Hepatocyte (in vitro differentiated cells): ENCODE data around the gene SSR1. TPM values are rescaled to one million over a fixed set of nuclear protein-coding genes. Genes with fewer than 3 reads are reported as not detected.
A peak's percentile ranks its signal among the peaks of the same experiment; 100 is the strongest.

Source experiments
- DNase-seq: peaks from one replicate; pipeline ENCODE4 v3.0.0-alpha.2; 2016; ENCODE audit warnings: low spot score
- H2AFZ ChIP-seq: fragments of 200-600 bp; sonication (generic); 2 replicates; pipeline ENCODE4 v1.6.0; 2016; ENCODE audit warnings: antibody characterized with exemption, mild to moderate bottlenecking
- H3K27ac ChIP-seq: fragments of 200-600 bp; sonication (generic); 2 replicates; pipeline ENCODE4 v1.5.1; 2016; ENCODE audit warnings: mild to moderate bottlenecking
- H3K27me3 ChIP-seq: fragments of 200-600 bp; sonication (generic); 2 replicates; pipeline ENCODE4 v1.6.1; 2016
- H3K36me3 ChIP-seq: fragments of 200-600 bp; sonication (generic); replicated peaks from 2 replicates; pipeline ENCODE4 v1.5.1; 2016; ENCODE audit warnings: low read depth; ENCODE audit not compliant: insufficient read depth
- H3K4me1 ChIP-seq: fragments of 200-600 bp; sonication (generic); 2 replicates; pipeline ENCODE4 v1.5.1; 2016; ENCODE audit warnings: mild to moderate bottlenecking, moderate library complexity; ENCODE audit not compliant: insufficient read depth
- H3K4me2 ChIP-seq: fragments of 200-600 bp; sonication (generic); 2 replicates; pipeline ENCODE4 v1.6.0; 2016
- H3K4me3 ChIP-seq: fragments of 200-600 bp; sonication (generic); 2 replicates; pipeline ENCODE4 v1.5.1; 2016; ENCODE audit warnings: mild to moderate bottlenecking
- H3K79me2 ChIP-seq: fragments of 200-600 bp; sonication (generic); 2 replicates; pipeline ENCODE4 v1.6.0; 2017; ENCODE audit warnings: mild to moderate bottlenecking
- H3K9me2 ChIP-seq: fragments of 200-600 bp; sonication (generic); replicated peaks from 2 replicates; pipeline ENCODE4 v1.6.0; 2017; ENCODE audit warnings: mild to moderate bottlenecking; ENCODE audit not compliant: insufficient read depth
- H3K9me3 ChIP-seq: fragments of 200-600 bp; sonication (generic); 2 replicates; pipeline ENCODE4 v1.5.1; 2016; ENCODE audit warnings: low read depth, mild to moderate bottlenecking
- H4K20me1 ChIP-seq: fragments of 200-600 bp; sonication (generic); 2 replicates; pipeline ENCODE4 v1.6.0; 2016; ENCODE audit warnings: mild to moderate bottlenecking; ENCODE audit not compliant: insufficient read depth, poor library complexity, severe bottlenecking
- CTCF ChIP-seq: fragments of 200-600 bp; sonication (generic); IDR thresholded peaks from 2 replicates; pipeline ENCODE4 v1.5.1; 2016; ENCODE audit warnings: antibody characterized with exemption, mild to moderate bottlenecking; ENCODE audit not compliant: poor library complexity
- EZH2 ChIP-seq: fragments of 200-600 bp; sonication (generic); IDR thresholded peaks from 2 replicates; pipeline ENCODE4 v1.6.1; 2016; ENCODE audit warnings: antibody characterized with exemption, mild to moderate bottlenecking, borderline replicate concordance
- EZH2phosphoT487 ChIP-seq: fragments of 200-600 bp; sonication (generic); IDR thresholded peaks from one replicate; pipeline ENCODE4 v1.6.1; 2018; ENCODE audit warnings: antibody characterized with exemption, mild to moderate bottlenecking, low read depth, moderate library complexity; ENCODE audit not compliant: unreplicated experiment, severe bottlenecking
- WGBS: methylation state at CpG from one replicate; pipeline ENCODE4 v1.1.6; 2016; ENCODE audit warnings: low lambda C conversion rate; ENCODE audit errors: missing lambda C conversion rate; 5-methylcytosine and 5-hydroxymethylcytosine counted together
- polyA plus RNA-seq: library from polyadenylated mRNA; unstranded; fragments of >200 nt; fragmentation: Nextera tagmentation; extraction: Ambion mirVana; gene quantifications from 2 replicates; pipeline ENCODE4 v1.2.1, GENCODE V29; 2016
- total RNA-seq: library from RNA; depleted of rRNA; stranded (reverse); fragments of >200 nt; gene quantifications from 2 replicates; pipeline ENCODE4 v1.2.3, GENCODE V29; 2014

Gene SSR1
- total and polyA plus RNA-seq, 2 experiments from 2014 or later: 170 to 195 TPM

DNA sequence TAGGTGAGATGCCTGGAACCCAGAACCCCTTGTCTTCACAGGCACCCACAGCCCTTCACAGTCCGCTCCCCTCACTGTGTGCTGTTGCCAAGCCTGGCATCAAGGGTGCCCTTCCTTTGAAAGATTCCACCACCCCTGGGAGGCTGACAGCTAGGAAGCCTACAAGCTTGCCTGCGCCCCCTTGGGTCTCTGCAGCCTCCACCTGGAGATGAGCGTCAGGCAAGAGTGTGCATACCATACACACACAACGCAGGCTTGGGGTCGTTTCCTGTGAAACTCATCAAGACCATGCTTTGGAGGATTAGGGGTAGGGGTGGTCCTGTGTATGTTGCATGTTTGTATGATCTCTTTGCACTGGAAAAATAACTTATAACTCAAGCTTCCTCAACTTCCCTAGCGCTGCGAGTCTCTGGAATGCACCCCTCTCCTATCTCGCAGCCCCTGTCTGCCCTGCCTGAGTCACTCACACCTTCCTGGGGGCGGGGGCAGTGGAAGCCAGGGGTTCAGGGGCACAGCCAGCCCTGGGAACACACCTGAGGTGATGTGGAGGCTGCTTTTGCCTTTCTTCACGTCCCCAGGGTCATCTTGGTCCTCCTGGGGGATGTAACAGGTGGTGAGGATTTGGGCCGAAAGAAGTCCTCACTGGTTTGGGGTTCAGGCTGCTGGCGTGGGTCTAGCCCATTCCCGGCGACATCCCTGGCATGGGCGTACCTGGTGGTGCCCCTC is 67.2 kb downstream of the SSR1 start:
- Histone ChIP-seq H3K4me2 (no peak overlapping the region), H3K4me3 (no peak overlapping the region), H3K9me3 (no peaks in the 10 kb centered on the region), H3K79me2 (peaks cover 10% of the 10 kb centered on the region), H3K36me3 (no peaks in the 10 kb centered on the region), H3K9me2 (no peaks in the 10 kb centered on the region), H2AFZ (no peak overlapping the region), H3K27ac (no peak overlapping the region), H3K4me1 (peaks cover 21% of the 10 kb centered on the region), H4K20me1 (no peaks in the 10 kb centered on the region), H3K27me3 (no peaks in the 10 kb centered on the region)
- TF ChIP-seq EZH2 (no peak), EZH2phosphoT487 (no peak), CTCF (no peak)
- 92% methylated on average over 15 of the region's 15 CpGs for WGBS
- DNase-seq: no peak

GRCh38 chr6:7243179-7243981 is 69.6 kb downstream of the SSR1 start:
- Histone ChIP-seq H3K27me3 (no peaks in the 10 kb centered on the region), H3K27ac (peak overlapping the region; percentile 84), H3K4me3 (no peak overlapping the region), H3K4me2 (no peak overlapping the region), H3K9me2 (no peaks in the 10 kb centered on the region), H3K36me3 (no peaks in the 10 kb centered on the region), H4K20me1 (no peaks in the 10 kb centered on the region), H2AFZ (no peak overlapping the region), H3K4me1 (peaks cover 27% of the 10 kb centered on the region), H3K9me3 (no peaks in the 10 kb centered on the region), H3K79me2 (peaks cover 16% of the 10 kb centered on the region)
- peak; percentile 79 for DNase-seq
- TF ChIP-seq EZH2 (no peak), CTCF (peak; percentile 81)
- WGBS: 20% methylated on average over 7 of the region's 7 CpGs

GRCh38 chr6:7242835-7243178 is 70.2 kb downstream of the SSR1 start:
- H3K27me3 ChIP-seq: no peaks in the 10 kb centered on the region
- H3K4me3 ChIP-seq: no peak overlapping the region
- WGBS: 64% methylated on average over 4 of the region's 4 CpGs
- DNase-seq: no peak
- no peaks in the 10 kb centered on the region for H4K20me1 ChIP-seq
- H3K36me3 ChIP-seq: no peaks in the 10 kb centered on the region
- H3K9me2 ChIP-seq: no peaks in the 10 kb centered on the region
- no peaks in the 10 kb centered on the region for H3K9me3 ChIP-seq
- H3K4me1 ChIP-seq: peaks cover 27% of the 10 kb centered on the region
- peak overlapping the region; percentile 84 for H3K27ac ChIP-seq
- H2AFZ ChIP-seq: no peak overlapping the region
- H3K79me2 ChIP-seq: peaks cover 22% of the 10 kb centered on the region
- H3K4me2 ChIP-seq: peak overlapping the region; percentile 58
- TF ChIP-seq EZH2 (no peak), CTCF (no peak), EZH2phosphoT487 (no peak)
